Muscle of arm (tissue), 14 donors: ENCODE data around the gene PRR4. TPM values are rescaled to one million over a fixed set of nuclear protein-coding genes. Genes with fewer than 3 reads are reported as not detected.

ENCODE experiments used
- DNase-seq: peaks from one replicate; pipeline ENCODE4 v3.0.0-alpha.2; 2013
- long read RNA-seq, 11 donors: transcript quantifications; one replicate each; lab custom pipeline, GENCODE V29; 2026
- polyA plus RNA-seq, 12 donors: library from polyadenylated mRNA; unstranded; fragments of 120-200 nt; gene quantifications; one replicate each; pipeline ENCODE4 v1.2.1, GENCODE V29; 2013; ENCODE audit not compliant: insufficient read length in 12 of 12

Gene PRR4
- polyA plus RNA-seq = 1 to 10 TPM in 10 of 12 donors, not detected in 2; 2.3 to 9.4 (median 4.3) TPM
- long read RNA-seq, donor 1 = 0 reads
- long read RNA-seq, donor 2 = 0 reads
- long read RNA-seq, donor 3 = 0 reads
- long read RNA-seq, donor 4 = 0 reads
- long read RNA-seq, donor 5 = 0 reads
- long read RNA-seq, donor 6, partial matches to known transcripts = 0 of 1 reads
- long read RNA-seq, donor 6, other reads (novel, unspliced or antisense) = 0 of 1 reads
- long read RNA-seq, donor 7 = 0 reads
- long read RNA-seq, donor 8 = 0 reads
- long read RNA-seq, donor 9 = 0 reads
- long read RNA-seq, donor 10, partial matches to known transcripts = 0 of 2 reads
- long read RNA-seq, donor 10, other reads (novel, unspliced or antisense) = 0 of 2 reads
- long read RNA-seq, donor 11, partial matches to known transcripts = 0 of 1 reads
- long read RNA-seq, donor 11, other reads (novel, unspliced or antisense) = 0 of 1 reads

- DNase-seq = no peak
Observed at GRCh38 chr12:10849425-10849878, at the start of gene PRR4. Gene PRR4, minus strand, starts transcription at chr12:10849475. Its CDS starts 38 bp downstream, at chr12:10849437.

GRCh38 chr12:10896854-10897253, 47.6 kb upstream of the PRR4 start:
- no peak for DNase-seq

GRCh38 chr12:10891937-10892336, 42.7 kb upstream of the PRR4 start:
- DNase-seq = no peak

GRCh38 chr12:10889226-10889625, 40.0 kb upstream of the PRR4 start:
- no peak for DNase-seq

- no peak for DNase-seq
Observed at GRCh38 chr12:10884086-10884725, 34.9 kb upstream of the PRR4 start, which contains the start of gene PRH1. Gene PRH1, minus strand, starts transcription at chr12:10884255. Its CDS starts 38 bp downstream, at chr12:10884217.

- DNase-seq = no peak
Observed at GRCh38 chr12:10873378-10873777, 24.1 kb upstream of the PRR4 start.

GRCh38 chr12:10867381-10867780, 18.1 kb upstream of the PRR4 start:
- DNase-seq = no peak

GRCh38 chr12:10863512-10864218, 14.4 kb upstream of the PRR4 start:
- DNase-seq = no peak

- no peak for DNase-seq
Observed at GRCh38 chr12:10861366-10861765, 12.1 kb upstream of the PRR4 start.

- DNase-seq = no peak
Observed at GRCh38 chr12:10855807-10856206, 6.5 kb upstream of the PRR4 start.

GRCh38 chr12:10853776-10854175, 4.5 kb upstream of the PRR4 start:
- DNase-seq = no peak

GRCh38 chr12:10851243-10851858, 2.1 kb upstream of the PRR4 start:
- DNase-seq = no peak

- DNase-seq = no peak
Observed at GRCh38 chr12:10847744-10848143, 1.5 kb downstream of the PRR4 start.

GRCh38 chr12:10842862-10843261, 6.4 kb downstream of the PRR4 start:
- DNase-seq = no peak

- DNase-seq = no peak
Observed at GRCh38 chr12:10838461-10838860, 10.8 kb downstream of the PRR4 start.

- no peak for DNase-seq
Observed at GRCh38 chr12:10829994-10830393, 19.3 kb downstream of the PRR4 start.

- DNase-seq = no peak
Observed at GRCh38 chr12:10826258-10826657, 23.0 kb downstream of the PRR4 start, which contains the start of gene TAS2R10. Gene TAS2R10, minus strand, starts transcription at chr12:10826358. Its CDS starts 89 bp downstream, at chr12:10826269.

- no peak for DNase-seq
Observed at GRCh38 chr12:10824957-10825356, 24.3 kb downstream of the PRR4 start.

GRCh38 chr12:10811883-10812536, 37.3 kb downstream of the PRR4 start:
- DNase-seq = no peak

GRCh38 chr12:10810068-10810467, 39.2 kb downstream of the PRR4 start, which contains the start of gene TAS2R9:
Gene TAS2R9, minus strand, starts transcription at chr12:10810168. Its CDS starts 93 bp downstream, at chr12:10810075.
- no peak for DNase-seq

GRCh38 chr12:10807186-10807585, 42.1 kb downstream of the PRR4 start, which contains the start of gene TAS2R8:
Gene TAS2R8, minus strand, starts transcription at chr12:10807286. Its CDS starts 306 bp downstream, at chr12:10806980.
- DNase-seq = no peak
